GM12874 (cell line): Measurements from ENCODE around the gene MYZAP.

ENCODE experiments used
- TF ChIP-seq, protein P1 (sequence below): IDR thresholded peaks from 2 replicates; pipeline ENCODE4 v1.5.1; 2011; ENCODE audit warnings: low read depth, mild to moderate bottlenecking, control low read depth, low read length, moderate library complexity; ENCODE audit not compliant: insufficient read depth

Gene MYZAP

DNA sequence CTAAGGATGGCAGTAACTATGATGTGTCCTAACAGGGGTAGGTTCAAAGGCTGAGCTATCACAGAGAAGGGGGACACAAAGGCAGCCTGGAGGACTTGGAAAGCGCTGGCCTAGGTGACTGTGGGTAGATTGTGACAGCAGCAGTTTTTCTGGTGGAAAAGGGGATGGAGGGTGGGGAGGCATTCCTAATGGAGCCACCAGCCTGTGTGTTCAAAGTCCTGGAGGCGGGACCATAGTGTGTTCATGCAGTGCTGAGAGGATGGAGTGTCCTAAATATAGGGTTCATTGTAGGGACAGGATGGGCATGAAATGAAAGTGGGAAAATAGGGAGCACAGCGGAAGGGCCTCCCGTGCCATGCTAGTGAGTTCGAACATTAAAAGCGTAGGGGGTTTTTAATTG is 63.3 kb downstream of the MYZAP start:
- TF ChIP-seq, protein P1, sequence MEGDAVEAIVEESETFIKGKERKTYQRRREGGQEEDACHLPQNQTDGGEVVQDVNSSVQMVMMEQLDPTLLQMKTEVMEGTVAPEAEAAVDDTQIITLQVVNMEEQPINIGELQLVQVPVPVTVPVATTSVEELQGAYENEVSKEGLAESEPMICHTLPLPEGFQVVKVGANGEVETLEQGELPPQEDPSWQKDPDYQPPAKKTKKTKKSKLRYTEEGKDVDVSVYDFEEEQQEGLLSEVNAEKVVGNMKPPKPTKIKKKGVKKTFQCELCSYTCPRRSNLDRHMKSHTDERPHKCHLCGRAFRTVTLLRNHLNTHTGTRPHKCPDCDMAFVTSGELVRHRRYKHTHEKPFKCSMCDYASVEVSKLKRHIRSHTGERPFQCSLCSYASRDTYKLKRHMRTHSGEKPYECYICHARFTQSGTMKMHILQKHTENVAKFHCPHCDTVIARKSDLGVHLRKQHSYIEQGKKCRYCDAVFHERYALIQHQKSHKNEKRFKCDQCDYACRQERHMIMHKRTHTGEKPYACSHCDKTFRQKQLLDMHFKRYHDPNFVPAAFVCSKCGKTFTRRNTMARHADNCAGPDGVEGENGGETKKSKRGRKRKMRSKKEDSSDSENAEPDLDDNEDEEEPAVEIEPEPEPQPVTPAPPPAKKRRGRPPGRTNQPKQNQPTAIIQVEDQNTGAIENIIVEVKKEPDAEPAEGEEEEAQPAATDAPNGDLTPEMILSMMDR: no peak

DNA sequence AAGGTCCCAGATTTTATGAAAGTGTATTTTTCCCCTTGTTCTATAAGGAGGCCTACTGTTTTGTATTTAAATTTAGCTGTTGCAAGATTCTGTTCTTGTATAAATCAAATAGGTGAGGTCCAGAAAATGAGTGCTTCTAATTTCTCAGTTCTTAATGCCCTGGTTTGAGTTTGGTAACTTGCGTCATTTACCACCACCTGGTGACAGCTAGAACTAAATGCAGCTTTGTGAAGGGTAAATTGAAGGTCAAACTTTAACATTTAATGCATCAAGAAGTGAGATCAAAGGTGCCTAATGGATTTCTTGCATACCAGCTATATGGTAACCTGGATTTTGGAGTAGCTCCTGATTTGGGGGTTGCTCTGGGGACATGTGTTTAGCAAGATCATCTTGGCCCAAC is 64.1 kb downstream of the MYZAP start:
- TF ChIP-seq, protein P1: no peak

DNA sequence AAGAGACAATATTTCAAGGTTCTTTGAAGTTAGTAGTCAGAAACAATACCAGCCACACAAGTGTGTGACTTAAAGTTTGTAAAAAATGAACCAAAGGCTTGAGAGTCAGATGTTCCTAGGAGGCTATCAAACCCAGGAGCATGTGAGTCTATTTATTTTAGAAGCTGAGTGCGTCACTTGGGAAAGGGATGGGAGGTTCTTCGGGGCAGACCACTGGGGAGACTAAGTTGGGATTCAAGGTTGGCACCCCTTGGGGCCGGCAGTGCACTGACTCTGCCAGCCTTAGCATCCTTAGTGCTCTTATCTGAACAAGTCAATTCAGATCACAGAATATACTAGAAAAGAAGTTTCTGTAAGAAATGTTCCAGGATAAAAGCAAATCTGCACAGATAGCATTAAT is 64.7 kb downstream of the MYZAP start:
- TF ChIP-seq, protein P1: no peak

DNA sequence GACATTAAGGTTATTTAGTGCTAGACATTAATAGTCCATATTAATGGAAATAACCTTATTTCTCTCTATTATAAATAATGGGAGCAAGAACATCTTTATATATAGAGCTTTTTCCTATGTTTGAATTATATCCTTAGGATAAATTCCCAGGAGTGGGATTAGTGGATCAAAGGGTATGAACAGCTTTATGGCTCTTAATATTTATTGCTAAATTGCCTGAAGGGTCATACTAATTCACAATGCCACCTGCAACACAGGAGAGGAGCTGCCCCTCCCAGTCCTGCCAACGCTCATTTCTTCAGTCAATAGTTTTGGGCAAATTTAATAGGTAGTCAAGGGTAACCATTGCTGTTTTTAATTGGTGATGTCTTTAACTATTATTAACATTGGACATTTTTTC is 65.9 kb downstream of the MYZAP start:
- TF ChIP-seq, protein P1: no peak

DNA sequence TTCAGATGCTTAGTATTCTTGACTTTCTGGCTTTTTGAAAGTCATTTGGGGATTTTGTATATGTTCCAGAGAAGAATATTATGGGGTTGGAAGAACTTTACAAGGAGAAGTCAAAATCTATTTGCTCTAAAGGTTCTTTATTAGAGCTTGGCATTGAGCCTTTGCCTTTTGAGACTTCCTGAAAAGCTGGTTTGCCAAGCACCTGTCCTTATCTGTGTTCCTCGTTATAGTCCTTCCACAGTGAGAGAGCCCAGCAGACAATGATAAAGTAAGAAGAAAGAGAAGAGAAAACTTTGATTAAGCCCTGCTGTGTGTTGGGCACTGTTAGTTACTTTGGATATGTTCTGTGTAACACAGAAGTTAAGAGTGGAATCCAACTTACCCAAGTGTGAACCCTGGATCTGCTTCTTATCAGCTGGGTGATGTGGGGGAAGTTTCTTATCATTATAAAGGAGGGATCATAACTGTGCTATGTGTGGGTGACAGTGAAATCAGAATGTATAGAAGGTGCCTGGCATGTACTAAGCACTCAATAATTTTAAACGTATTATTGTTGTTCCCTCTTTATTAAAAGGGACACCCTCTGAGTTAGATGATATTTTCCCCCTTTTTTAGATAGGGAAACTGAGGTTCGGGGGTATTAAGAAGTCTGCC is 70.5 kb downstream of the MYZAP start:
- TF ChIP-seq, protein P1: no peak

DNA sequence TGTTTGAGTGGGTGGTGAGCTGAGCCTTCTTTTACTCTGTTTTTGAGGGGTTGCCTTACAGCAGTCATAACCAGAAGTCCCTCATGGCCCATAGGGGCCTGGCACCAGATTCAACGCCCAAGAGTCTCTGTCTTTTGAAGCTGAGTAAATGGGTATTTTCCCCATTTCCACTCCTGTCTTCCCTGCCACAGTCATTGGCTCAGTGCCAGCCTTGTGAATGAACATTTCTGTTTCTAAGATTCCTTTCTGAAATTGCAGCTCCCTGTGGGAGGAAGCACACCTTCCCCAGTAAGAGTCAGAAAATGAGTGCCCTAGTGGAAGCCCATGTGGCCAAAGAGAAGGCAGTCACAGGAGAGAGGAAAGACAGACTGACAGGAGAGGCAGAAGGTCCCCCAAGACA is 71.1 kb downstream of the MYZAP start:
- TF ChIP-seq, protein P1: no peak

DNA sequence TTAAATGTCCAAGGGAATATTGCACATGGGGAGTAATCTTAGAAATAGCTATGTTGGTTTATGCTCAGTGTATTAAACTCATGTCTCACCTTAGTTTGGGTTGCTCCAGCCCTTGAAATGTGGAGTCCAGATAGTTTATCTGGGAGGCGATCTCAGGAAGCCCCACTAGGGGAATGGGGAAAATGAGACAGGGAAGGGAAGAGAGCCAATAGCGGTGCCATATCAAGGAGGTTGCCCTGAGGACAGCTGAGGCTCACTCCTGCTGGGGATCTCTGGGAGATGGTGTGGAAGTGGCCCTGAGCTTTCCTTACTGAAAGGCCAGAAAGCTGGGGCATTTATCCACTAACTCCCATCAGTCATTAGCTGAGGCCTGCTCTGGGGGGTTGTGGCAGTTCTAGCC is 71.6 kb downstream of the MYZAP start:
- TF ChIP-seq, protein P1: no peak
